ENCODE measurements around the gene ZNF862. TPM values are rescaled to one million over a fixed set of nuclear protein-coding genes. Genes with fewer than 3 reads are reported as not detected.
A peak's percentile ranks its signal among the peaks of the same experiment; 100 is the strongest.

Gene ZNF862
- total and polyA plus RNA-seq, 10 of the 15 experiments (the other 5 are each of a cell fraction or from before 2014, with no cell fraction given) = 0.49 to 7.7 (median 3.5) TPM

- TF ChIP-seq KDM1A (IDR thresholded peaks at IDR 0.05; ENCODE audit: borderline replicate concordance) (no peak), SMARCA5 (IDR thresholded peaks at IDR 0.05) (no peak), FOXK2 (IDR thresholded peaks at IDR 0.05) (peak; percentile 37; the same call in 1 of the 2 replicates), POLR2AphosphoS2 (IDR thresholded peaks at IDR 0.05; ENCODE audit: low read depth, low read length) (no peak), SP1 (IDR thresholded peaks at IDR 0.05; ENCODE audit: low read depth, low read length) (no peak), MEF2A (IDR thresholded peaks at IDR 0.05; ENCODE audit: insufficient read depth, low read depth, low read length) (no peak), SMAD5 (IDR thresholded peaks at IDR 0.05; ENCODE audit: low read depth) (no peak), MAX (IDR thresholded peaks at IDR 0.05; ENCODE audit: low read depth, low read length) (no peak), ZZZ3 (IDR thresholded peaks at IDR 0.05; ENCODE audit: control insufficient read depth, insufficient read length, low read depth) (no peak), SPI1 (IDR thresholded peaks at IDR 0.05; ENCODE audit: borderline replicate concordance, insufficient read depth, low read depth, low read length) (no peak), PBX3 (IDR thresholded peaks at IDR 0.05; ENCODE audit: insufficient replicate concordance, low read depth, low read length) (peak; percentile 94), RB1 (IDR thresholded peaks at IDR 0.05; ENCODE audit: borderline replicate concordance) (0 out of 2 replicates have a peak, but pooled peaks have one; percentile 27), MLLT1 (IDR thresholded peaks at IDR 0.05) (no peak), ZNF622 (IDR thresholded peaks at IDR 0.05) (no peak), CTCF (IDR thresholded peaks at IDR 0.05 in 2 of 3, conservative IDR thresholded peaks at IDR 0.05 in 1 of 3; ENCODE audit: control insufficient read depth in 2 of 3, extremely low read depth in 1 of 3, insufficient read depth in 1 of 3, low read depth in 3 of 3, low read length in 3 of 3) (no peak), ZSCAN29 (IDR thresholded peaks at IDR 0.05) (peak; percentile 54; the same call in 1 of the 2 replicates), ZNF24 (IDR thresholded peaks at IDR 0.05) (no peak), SREBF1 (IDR thresholded peaks at IDR 0.05; ENCODE audit: low read length) (no peak), RBBP5 (conservative IDR thresholded peaks at IDR 0.05) (no peak), E4F1 (IDR thresholded peaks at IDR 0.05; ENCODE audit: borderline replicate concordance, partially characterized antibody) (no peak), ATF3 (IDR thresholded peaks at IDR 0.05; ENCODE audit: borderline replicate concordance, extremely low read depth, low read depth, low read length) (no peak), FOS (IDR thresholded peaks at IDR 0.05; ENCODE audit: borderline replicate concordance, extremely low read depth, insufficient read length) (no peak)
Measured at GRCh38 chr7:149873074-149873969, 35.1 kb downstream of the ZNF862 start, which contains the start of gene ATP6V0E2 (continued).

All from GM12878 (cell line).